Activated T-cell treated with anti-CD3 and anti-CD28 coated beads, Interleukin-2, amount 50 U/mL, for 4 hours (primary cell): ENCODE data around the gene PRKCD. TPM values are rescaled to one million over a fixed set of nuclear protein-coding genes. Genes with fewer than 3 reads are reported as not detected.

Experiments used
- ATAC-seq, 2 donors: fragments of 200-7000 bp; cut with Tn5 transposase; one replicate each; pipeline ENCODE4 v1.10.0; 2021
- DNase-seq: peaks from one replicate; pipeline ENCODE4 v3.0.0-alpha.2; 2020
- H3K27me3 Mint-ChIP-seq: one replicate; pipeline ENCODE4 v1.8.0; 2021; ENCODE audit warnings: low read depth, mixed read lengths
- H3K36me3 Mint-ChIP-seq: one replicate; pipeline ENCODE4 v1.8.0; 2022; ENCODE audit warnings: mixed read lengths; ENCODE audit not compliant: insufficient read depth
- H3K4me1 Mint-ChIP-seq: one replicate; pipeline ENCODE4 v1.8.0; 2021; ENCODE audit warnings: low read depth, mixed read lengths
- H3K4me3 Mint-ChIP-seq: one replicate; pipeline ENCODE4 v1.8.0; 2021; ENCODE audit warnings: mild to moderate bottlenecking, moderate library complexity, mixed read lengths
- H3K9me3 Mint-ChIP-seq: one replicate; pipeline ENCODE4 v1.8.0; 2021; ENCODE audit warnings: mixed read lengths
- total RNA-seq, 3 donors: library from RNA; stranded (reverse); gene quantifications; one replicate each; pipeline ENCODE4 v1.2.1, GENCODE V29; 2021

The PRKCD gene
- total RNA-seq, 3 donors from 2014 or later, result 15.7 to 24.3 (median 19.1) TPM

GRCh38 chr3:53235545-53235944 is 74.5 kb downstream of the PRKCD start:
- no peaks in the 10 kb centered on the region for H3K9me3 Mint-ChIP-seq
- DNase-seq (no peak), ATAC-seq (no peak)
- no peaks in the 10 kb centered on the region for H3K27me3 Mint-ChIP-seq
- H3K4me1 Mint-ChIP-seq, result no peaks in the 10 kb centered on the region
- H3K4me3 Mint-ChIP-seq, result no peak overlapping the region
- H3K36me3 Mint-ChIP-seq, result peaks cover 19% of the 10 kb centered on the region

GRCh38 chr3:53236112-53236841 is 75.3 kb downstream of the PRKCD start:
- Mint-ChIP-seq H3K4me3 (no peak overlapping the region), H3K9me3 (no peaks in the 10 kb centered on the region), H3K36me3 (peaks cover 18% of the 10 kb centered on the region), H3K27me3 (no peaks in the 10 kb centered on the region), H3K4me1 (no peaks in the 10 kb centered on the region)
- ATAC-seq, result no peak
- no peak for DNase-seq

- Mint-ChIP-seq H3K27me3 (no peaks in the 10 kb centered on the region), H3K4me1 (no peaks in the 10 kb centered on the region), H3K4me3 (no peak overlapping the region), H3K9me3 (no peaks in the 10 kb centered on the region), H3K36me3 (peaks cover 16% of the 10 kb centered on the region)
- DNase-seq, result no peak
- ATAC-seq, result no peak
Observed at GRCh38 chr3:53238051-53238850, 77.2 kb downstream of the PRKCD start.

GRCh38 chr3:53238886-53239285 is 77.9 kb downstream of the PRKCD start:
- Mint-ChIP-seq H3K27me3 (no peaks in the 10 kb centered on the region), H3K36me3 (peaks cover 15% of the 10 kb centered on the region), H3K9me3 (no peaks in the 10 kb centered on the region), H3K4me1 (peaks cover 3% of the 10 kb centered on the region), H3K4me3 (no peak overlapping the region)
- ATAC-seq (no peak), DNase-seq (no peak)

- Mint-ChIP-seq H3K9me3 (no peaks in the 10 kb centered on the region), H3K4me1 (peaks cover 3% of the 10 kb centered on the region), H3K36me3 (peaks cover 15% of the 10 kb centered on the region), H3K4me3 (no peak overlapping the region), H3K27me3 (no peaks in the 10 kb centered on the region)
- DNase-seq, result no peak
- no peak for ATAC-seq
Observed at GRCh38 chr3:53239800-53240199, 78.8 kb downstream of the PRKCD start.

- ATAC-seq (no peak), DNase-seq (no peak)
- Mint-ChIP-seq H3K36me3 (peaks cover 19% of the 10 kb centered on the region), H3K27me3 (no peaks in the 10 kb centered on the region), H3K4me3 (no peak overlapping the region), H3K9me3 (no peaks in the 10 kb centered on the region), H3K4me1 (peaks cover 10% of the 10 kb centered on the region)
Observed at GRCh38 chr3:53240989-53241972, 80.3 kb downstream of the PRKCD start.

GRCh38 chr3:53242155-53242554 is 81.1 kb downstream of the PRKCD start:
- DNase-seq, result no peak
- H3K27me3 Mint-ChIP-seq, result no peaks in the 10 kb centered on the region
- H3K36me3 Mint-ChIP-seq, result peaks cover 20% of the 10 kb centered on the region
- H3K9me3 Mint-ChIP-seq, result no peaks in the 10 kb centered on the region
- peaks cover 10% of the 10 kb centered on the region for H3K4me1 Mint-ChIP-seq
- no peak overlapping the region for H3K4me3 Mint-ChIP-seq
- no peak for ATAC-seq

Other genes with a start within 250 kb of the PRKCD start
- 10 to 100 TPM; 16.8 to 25.2 (median 20.0) TPM for gene SFMBT1, start 115.1 kb upstream of the PRKCD start, total RNA-seq
- 10 to 100 TPM; 43.6 to 45.1 (median 44.3) TPM for gene RFT1, start 30.8 kb upstream of the PRKCD start, total RNA-seq
- 100 to 1,000 TPM; 287 to 334 (median 331) TPM for gene TKT, start 94.8 kb downstream of the PRKCD start, total RNA-seq
- gene DCP1A, start 186.3 kb downstream of the PRKCD start, total RNA-seq, result 10 to 100 TPM; 53.6 to 62.8 (median 61.5) TPM